ENCODE measurements around the gene CHTF18.

DNA sequence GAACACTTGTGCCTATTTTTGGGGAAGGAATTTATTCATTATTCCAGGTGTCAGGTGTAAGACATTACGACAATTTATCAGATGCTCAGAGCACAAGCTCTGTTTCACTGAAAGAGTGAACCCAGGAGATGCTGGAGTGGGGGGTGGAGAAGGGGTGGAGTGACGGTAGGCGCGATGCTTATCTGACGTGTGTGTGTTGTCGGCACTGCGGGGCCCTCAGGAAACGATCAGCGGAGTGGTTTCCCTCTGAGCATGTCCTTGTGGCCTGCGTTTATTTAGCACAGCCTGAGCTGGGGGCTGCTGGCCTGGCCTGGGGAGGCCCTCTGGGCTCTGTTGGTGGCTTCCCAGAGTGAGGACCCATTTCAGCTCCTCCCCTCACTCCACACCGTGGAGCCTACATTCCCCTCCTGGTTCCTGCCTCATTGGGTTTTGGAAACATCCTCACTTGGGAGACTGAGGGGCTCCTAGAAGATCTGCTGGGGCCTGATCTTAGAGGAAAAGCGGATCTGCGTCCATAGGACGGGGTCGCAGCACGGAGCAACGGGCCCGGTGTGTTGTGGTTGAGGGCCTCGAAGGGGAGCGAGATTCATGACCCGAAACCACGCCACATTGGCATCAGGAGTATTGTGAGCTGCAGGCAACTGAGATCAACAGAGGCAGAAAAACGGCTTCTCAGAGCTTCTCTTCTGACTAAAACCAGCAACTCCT is 31.1 kb downstream of the CHTF18 start:
- TF ChIP-seq, protein P1, sequence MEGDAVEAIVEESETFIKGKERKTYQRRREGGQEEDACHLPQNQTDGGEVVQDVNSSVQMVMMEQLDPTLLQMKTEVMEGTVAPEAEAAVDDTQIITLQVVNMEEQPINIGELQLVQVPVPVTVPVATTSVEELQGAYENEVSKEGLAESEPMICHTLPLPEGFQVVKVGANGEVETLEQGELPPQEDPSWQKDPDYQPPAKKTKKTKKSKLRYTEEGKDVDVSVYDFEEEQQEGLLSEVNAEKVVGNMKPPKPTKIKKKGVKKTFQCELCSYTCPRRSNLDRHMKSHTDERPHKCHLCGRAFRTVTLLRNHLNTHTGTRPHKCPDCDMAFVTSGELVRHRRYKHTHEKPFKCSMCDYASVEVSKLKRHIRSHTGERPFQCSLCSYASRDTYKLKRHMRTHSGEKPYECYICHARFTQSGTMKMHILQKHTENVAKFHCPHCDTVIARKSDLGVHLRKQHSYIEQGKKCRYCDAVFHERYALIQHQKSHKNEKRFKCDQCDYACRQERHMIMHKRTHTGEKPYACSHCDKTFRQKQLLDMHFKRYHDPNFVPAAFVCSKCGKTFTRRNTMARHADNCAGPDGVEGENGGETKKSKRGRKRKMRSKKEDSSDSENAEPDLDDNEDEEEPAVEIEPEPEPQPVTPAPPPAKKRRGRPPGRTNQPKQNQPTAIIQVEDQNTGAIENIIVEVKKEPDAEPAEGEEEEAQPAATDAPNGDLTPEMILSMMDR (IDR thresholded peaks at IDR 0.05 in 8 of 11, conservative IDR thresholded peaks at IDR 0.05 in 3 of 11) = no peak
- TF ChIP-seq POLR2A (IDR thresholded peaks at IDR 0.05) = no peak
- no peak for TF ChIP-seq POLR2AphosphoS5 (IDR thresholded peaks at IDR 0.05)
